ENCODE data around the gene ADAR. TPM values are rescaled to one million over a fixed set of nuclear protein-coding genes. Genes with fewer than 3 reads are reported as not detected.

Gene ADAR
- total and polyA plus RNA-seq, 2 donors (not counting 3 experiments of a cell fraction or from before 2014, with no cell fraction given), result 88.2 to 141 TPM

DNA sequence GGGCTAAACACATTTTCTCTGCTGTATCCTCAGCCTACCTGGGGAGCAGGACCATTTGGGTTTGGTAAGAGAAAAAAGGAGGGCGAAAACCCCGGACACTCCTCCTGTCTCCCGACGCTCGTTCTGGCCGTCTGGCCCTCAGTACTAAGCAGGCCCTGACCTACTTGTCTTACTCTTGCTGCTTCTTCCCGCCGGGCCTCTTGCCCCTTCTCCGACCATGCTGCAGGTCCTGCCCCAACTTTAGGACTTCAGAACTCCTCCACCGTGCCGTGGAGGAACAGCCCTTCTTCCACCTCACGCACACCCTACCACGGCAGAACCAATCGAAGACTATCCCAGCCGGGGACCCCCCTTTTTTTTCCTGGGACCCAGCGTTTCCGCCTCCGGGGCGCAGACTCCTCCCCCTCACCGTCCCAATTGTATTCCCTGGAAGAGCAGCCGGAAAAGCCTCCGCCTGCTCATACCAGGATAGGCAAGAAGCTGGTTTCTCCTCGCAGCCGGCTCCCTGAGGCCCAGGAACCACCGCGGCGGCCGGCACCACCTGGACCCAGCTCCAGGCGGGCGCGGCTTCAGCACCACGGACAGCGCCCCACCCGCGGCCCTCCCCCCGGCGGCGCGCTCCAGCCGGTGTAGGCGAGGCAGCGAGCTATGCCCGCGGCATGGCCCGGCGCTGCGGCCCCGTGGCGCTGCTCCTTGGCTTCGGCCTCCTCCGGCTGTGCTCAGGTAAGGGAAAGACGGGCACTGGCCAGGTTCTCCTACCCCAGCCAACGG lies 40.4 kb downstream of the ADAR start, which contains the start of gene CHRNB2:
TSS of gene CHRNB2 (plus strand) at position 393 of the 771 bp plus-strand sequence. CDS start at position 660, 267 bp downstream.
- H3K27ac ChIP-seq (ENCODE audit: insufficient read depth, low read depth, low read length), result no peak within 1 kb of the TSS
- H3K4me3 ChIP-seq (replicated peaks in 1 of 3; ENCODE audit: insufficient read depth in 1 of 3, low read depth in 1 of 3, low read length in 3 of 3), result no peak within 1 kb of the TSS
- CTCF ChIA-PET, result interaction anchor here (0.8 to 2.2 kb wide), 5 partner anchors 8 to 311 kb away, joined by 3 to 17 read pairs (median 6); no protein-coding TSS in a partner anchor
- H4K20me1 ChIP-seq (replicated peaks; ENCODE audit: control insufficient read depth, extremely low read depth, insufficient read depth, low read length), result no peaks in the 10 kb centered on the region
- intact Hi-C loops (cut with micrococcal nuclease) (no loop called here), dilution Hi-C loops (cut with MboI; ENCODE audit: extremely low pct_ligation_motif_present, low sequenced_read_pairs) (no loop called here)
- no peaks in the 10 kb centered on the region for H3K4me1 ChIP-seq (ENCODE audit: control insufficient read depth, extremely low read depth, insufficient read depth, low read length)
- BruUV-seq (replicated peaks), result no TSS peak
- DNase-seq (ENCODE audit: low read depth, low spot score), result peak; percentile 35
- FAIRE-seq, result peak; percentile 48
- POLR2A ChIA-PET, result no interaction called here
- H3K9me3 ChIP-seq (replicated peaks; ENCODE audit: control insufficient read depth, insufficient read depth, low read length), result no peaks in the 10 kb centered on the region
- no peaks in the 10 kb centered on the region for H3K36me3 ChIP-seq (ENCODE audit: control insufficient read depth in 2 of 2, extremely low read depth in 1 of 2, insufficient read depth in 2 of 2, low read length in 2 of 2)
- no peak within 1 kb of the TSS for H3K9ac ChIP-seq (replicated peaks; ENCODE audit: extremely low read depth, insufficient read depth, low read length)
- TF ChIP-seq MYC (IDR thresholded peaks at IDR 0.05; ENCODE audit: low read depth, low read length) (no peak), POLR2AphosphoS5 (IDR thresholded peaks at IDR 0.05; ENCODE audit: insufficient read depth, low read depth, low read length) (peak; percentile 32), EZH2 (IDR thresholded peaks at IDR 0.05; ENCODE audit: borderline replicate concordance, low read depth, low read length, severe bottlenecking) (peak; percentile 44)
- H3K9me1 ChIP-seq (replicated peaks; ENCODE audit: control insufficient read depth, extremely low read depth, insufficient read depth, low read length), result no peaks in the 10 kb centered on the region
- H3K27me3 ChIP-seq (ENCODE audit: control insufficient read depth in 2 of 2, insufficient read depth in 2 of 2, low read length in 2 of 2), result peaks cover 13 to 24% of the 10 kb centered on the region in 2 experiments
- no peak within 1 kb of the TSS for H2AFZ ChIP-seq (ENCODE audit: low read depth, low read length)
- no peak within 1 kb of the TSS for H3K4me2 ChIP-seq (ENCODE audit: insufficient read depth, low read length)
- H3K79me2 ChIP-seq (ENCODE audit: control insufficient read depth, insufficient read depth, low read length), result no peaks in the 10 kb centered on the region

DNA sequence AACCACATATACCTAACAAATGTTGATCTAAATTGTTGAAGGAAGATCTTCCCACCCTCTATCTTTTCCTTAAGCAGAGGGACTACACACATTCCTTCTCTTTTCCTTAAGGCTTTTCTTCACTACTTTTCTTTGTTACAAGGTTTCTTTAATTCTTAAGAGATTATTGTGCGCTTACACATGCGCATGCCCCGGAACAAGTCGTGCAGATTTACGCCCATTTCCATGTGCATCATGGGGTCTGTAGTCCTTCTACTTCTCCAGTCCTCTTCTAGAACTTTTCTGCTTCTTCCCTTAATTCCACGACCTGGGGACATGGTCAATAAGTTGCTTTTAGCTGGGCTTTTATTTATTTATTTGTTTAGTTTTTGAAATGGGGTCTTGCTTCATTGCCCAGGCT lies 42.1 kb downstream of the ADAR start:
- no peaks in the 10 kb centered on the region for H3K36me3 ChIP-seq (ENCODE audit: control insufficient read depth in 2 of 2, extremely low read depth in 1 of 2, insufficient read depth in 2 of 2, low read length in 2 of 2)
- H3K9me3 ChIP-seq (replicated peaks; ENCODE audit: control insufficient read depth, insufficient read depth, low read length), result no peaks in the 10 kb centered on the region
- BruUV-seq (replicated peaks), result no TSS peak
- dilution Hi-C loops (cut with MboI; ENCODE audit: extremely low pct_ligation_motif_present, low sequenced_read_pairs), result no loop called here
- no peaks in the 10 kb centered on the region for H3K79me2 ChIP-seq (ENCODE audit: control insufficient read depth, insufficient read depth, low read length)
- H3K27ac ChIP-seq (ENCODE audit: insufficient read depth, low read depth, low read length), result no peak overlapping the region
- DNase-seq (ENCODE audit: low read depth, low spot score) (no peak), FAIRE-seq (no peak)
- H4K20me1 ChIP-seq (replicated peaks; ENCODE audit: control insufficient read depth, extremely low read depth, insufficient read depth, low read length), result no peaks in the 10 kb centered on the region
- H3K9me1 ChIP-seq (replicated peaks; ENCODE audit: control insufficient read depth, extremely low read depth, insufficient read depth, low read length), result no peaks in the 10 kb centered on the region
- no peak overlapping the region for H2AFZ ChIP-seq (ENCODE audit: low read depth, low read length)
- CTCF ChIA-PET, result interaction anchor here (1.6 kb wide), 1 partner anchor 19 kb away, joined by 4 read pairs; no protein-coding TSS in a partner anchor
- H3K27me3 ChIP-seq (ENCODE audit: control insufficient read depth in 2 of 2, insufficient read depth in 2 of 2, low read length in 2 of 2), result peaks cover 13 to 24% of the 10 kb centered on the region in 2 experiments
- H3K4me2 ChIP-seq (ENCODE audit: insufficient read depth, low read length), result no peak overlapping the region
- TF ChIP-seq, protein P1, sequence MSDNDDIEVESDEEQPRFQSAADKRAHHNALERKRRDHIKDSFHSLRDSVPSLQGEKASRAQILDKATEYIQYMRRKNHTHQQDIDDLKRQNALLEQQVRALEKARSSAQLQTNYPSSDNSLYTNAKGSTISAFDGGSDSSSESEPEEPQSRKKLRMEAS (IDR thresholded peaks at IDR 0.05; ENCODE audit: insufficient read depth, insufficient read length), result no peak
- TF ChIP-seq JUN (IDR thresholded peaks at IDR 0.05; ENCODE audit: borderline replicate concordance, insufficient read depth, insufficient read length, low read depth), result no peak
- no peak for TF ChIP-seq EZH2 (IDR thresholded peaks at IDR 0.05; ENCODE audit: borderline replicate concordance, low read depth, low read length, severe bottlenecking)
- no peak for TF ChIP-seq GATA2 (IDR thresholded peaks at IDR 0.05; ENCODE audit: insufficient read depth, insufficient read length, low read depth, low read length)
- TF ChIP-seq, protein P2, sequence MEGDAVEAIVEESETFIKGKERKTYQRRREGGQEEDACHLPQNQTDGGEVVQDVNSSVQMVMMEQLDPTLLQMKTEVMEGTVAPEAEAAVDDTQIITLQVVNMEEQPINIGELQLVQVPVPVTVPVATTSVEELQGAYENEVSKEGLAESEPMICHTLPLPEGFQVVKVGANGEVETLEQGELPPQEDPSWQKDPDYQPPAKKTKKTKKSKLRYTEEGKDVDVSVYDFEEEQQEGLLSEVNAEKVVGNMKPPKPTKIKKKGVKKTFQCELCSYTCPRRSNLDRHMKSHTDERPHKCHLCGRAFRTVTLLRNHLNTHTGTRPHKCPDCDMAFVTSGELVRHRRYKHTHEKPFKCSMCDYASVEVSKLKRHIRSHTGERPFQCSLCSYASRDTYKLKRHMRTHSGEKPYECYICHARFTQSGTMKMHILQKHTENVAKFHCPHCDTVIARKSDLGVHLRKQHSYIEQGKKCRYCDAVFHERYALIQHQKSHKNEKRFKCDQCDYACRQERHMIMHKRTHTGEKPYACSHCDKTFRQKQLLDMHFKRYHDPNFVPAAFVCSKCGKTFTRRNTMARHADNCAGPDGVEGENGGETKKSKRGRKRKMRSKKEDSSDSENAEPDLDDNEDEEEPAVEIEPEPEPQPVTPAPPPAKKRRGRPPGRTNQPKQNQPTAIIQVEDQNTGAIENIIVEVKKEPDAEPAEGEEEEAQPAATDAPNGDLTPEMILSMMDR (IDR thresholded peaks at IDR 0.05; ENCODE audit: extremely low read depth in 1 of 2, insufficient read depth in 1 of 2, low read depth in 1 of 2, low read length in 2 of 2), result no peak
- TF ChIP-seq FOS (IDR thresholded peaks at IDR 0.05; ENCODE audit: borderline replicate concordance, insufficient read depth, low read length), result no peak
- no peak for TF ChIP-seq POLR2AphosphoS5 (IDR thresholded peaks at IDR 0.05; ENCODE audit: insufficient read depth, low read depth, low read length)
- TF ChIP-seq POLR2A (IDR thresholded peaks at IDR 0.05; ENCODE audit: low read depth, low read length), result no peak
- TF ChIP-seq MYC (IDR thresholded peaks at IDR 0.05; ENCODE audit: low read depth, low read length), result no peak
- H3K4me1 ChIP-seq (ENCODE audit: control insufficient read depth, extremely low read depth, insufficient read depth, low read length), result no peaks in the 10 kb centered on the region
- no peak overlapping the region for H3K9ac ChIP-seq (replicated peaks; ENCODE audit: extremely low read depth, insufficient read depth, low read length)
- intact Hi-C loops (cut with micrococcal nuclease), result no loop called here
- no peak overlapping the region for H3K4me3 ChIP-seq (replicated peaks in 1 of 3; ENCODE audit: insufficient read depth in 1 of 3, low read depth in 1 of 3, low read length in 3 of 3)
- POLR2A ChIA-PET, result no interaction called here

Data from endothelial cell of umbilical vein (primary cell).